Muscle of arm (tissue), 12 donors: ENCODE measurements around the gene VPS29. TPM values are rescaled to one million over a fixed set of nuclear protein-coding genes. Genes with fewer than 3 reads are reported as not detected.
A peak's percentile ranks its signal among the peaks of the same experiment; 100 is the strongest.
"Not testable (repeated sequence)": the region's sequence is repeated elsewhere in the genome, so short reads cannot be mapped to it uniquely, and the experiment has no call there.

ENCODE experiments used
- DNase-seq: peaks from one replicate; pipeline ENCODE4 v3.0.0-alpha.2; 2013
- polyA plus RNA-seq, 12 donors: library from polyadenylated mRNA; unstranded; fragments of 120-200 nt; gene quantifications; one replicate each; pipeline ENCODE4 v1.2.1, GENCODE V29; 2013; ENCODE audit not compliant: insufficient read length in 12 of 12

The VPS29 gene
- polyA plus RNA-seq, 12 donors, result 96.5 to 221 (median 157) TPM; not detected in 1

- DNase-seq, result no peak
Measured at GRCh38 chr12:110531741-110532333, 29.9 kb upstream of the VPS29 start.

- no peak for DNase-seq
Measured at GRCh38 chr12:110530511-110530910, 28.6 kb upstream of the VPS29 start.

GRCh38 chr12:110528277-110528839, 26.4 kb upstream of the VPS29 start:
- DNase-seq, result no peak

GRCh38 chr12:110520876-110521712, 19.2 kb upstream of the VPS29 start:
- not testable (repeated sequence) for DNase-seq

GRCh38 chr12:110518014-110518413, 16.1 kb upstream of the VPS29 start:
- DNase-seq, result not testable (repeated sequence)

- DNase-seq, result no peak
Measured at GRCh38 chr12:110516995-110517394, 15.1 kb upstream of the VPS29 start.

- DNase-seq, result no peak
Measured at GRCh38 chr12:110514363-110514762, 12.5 kb upstream of the VPS29 start.

GRCh38 chr12:110513842-110514241, 11.9 kb upstream of the VPS29 start:
- DNase-seq, result no peak

GRCh38 chr12:110508071-110508586, 6.2 kb upstream of the VPS29 start:
- no peak for DNase-seq

- no peak for DNase-seq
Measured at GRCh38 chr12:110505332-110505731, 3.4 kb upstream of the VPS29 start.

- no peak for DNase-seq
Measured at GRCh38 chr12:110503432-110503831, 1.5 kb upstream of the VPS29 start.

- peak; percentile 21 for DNase-seq
Measured at GRCh38 chr12:110501399-110501751, 536 bp downstream of the VPS29 start.

GRCh38 chr12:110498984-110499706, 2.8 kb downstream of the VPS29 start:
- no peak for DNase-seq

- DNase-seq, result no peak
Measured at GRCh38 chr12:110475426-110475825, 26.5 kb downstream of the VPS29 start.

GRCh38 chr12:110468214-110469048, 33.5 kb downstream of the VPS29 start, which contains the start of the genes FAM216A and GPN3:
Gene FAM216A (plus strand): TSS chr12:110468845. CDS start chr12:110468876, 31 bp downstream.
Gene GPN3 (minus strand): TSS chr12:110468257. CDS start chr12:110468203, 54 bp downstream.
- peak; percentile 99 for DNase-seq

GRCh38 chr12:110467847-110468213, 34.1 kb downstream of the VPS29 start:
- no peak for DNase-seq

GRCh38 chr12:110466791-110467190, 35.1 kb downstream of the VPS29 start:
- DNase-seq, result no peak

GRCh38 chr12:110465765-110466164, 36.1 kb downstream of the VPS29 start:
- not testable (repeated sequence) for DNase-seq

GRCh38 chr12:110465024-110465423, 36.9 kb downstream of the VPS29 start:
- DNase-seq, result no peak

GRCh38 chr12:110461189-110461588, 40.7 kb downstream of the VPS29 start:
- not testable (repeated sequence) for DNase-seq

GRCh38 chr12:110458756-110459155, 43.2 kb downstream of the VPS29 start:
- no peak for DNase-seq
